Measurements from ENCODE around the gene SLC2A11.
"Not testable (repeated sequence)": the region's sequence is repeated elsewhere in the genome, so short reads cannot be mapped to it uniquely, and the experiment has no call there.

SLC2A11 gene

GRCh38 chr22:23891726-23892125, 34.1 kb downstream of the SLC2A11 start:
- no peak for DNase-seq

GRCh38 chr22:23892130-23892529, 34.5 kb downstream of the SLC2A11 start:
- DNase-seq = no peak

- no peak for DNase-seq
These were observed 35.0 kb downstream of the SLC2A11 start for GRCh38 chr22:23892706-23893105.

- DNase-seq = peak in 1 of 4 experiments; percentile 12
These were observed 35.7 kb downstream of the SLC2A11 start for GRCh38 chr22:23893121-23893944.

- DNase-seq = peak; percentile 96 to 98 (median 97)
These were observed 36.5 kb downstream of the SLC2A11 start, which contains the start of gene MIF for GRCh38 chr22:23893945-23894709. Gene MIF, plus strand, starts transcription at chr22:23894383. Its CDS starts 92 bp downstream, at chr22:23894475.

DNA sequence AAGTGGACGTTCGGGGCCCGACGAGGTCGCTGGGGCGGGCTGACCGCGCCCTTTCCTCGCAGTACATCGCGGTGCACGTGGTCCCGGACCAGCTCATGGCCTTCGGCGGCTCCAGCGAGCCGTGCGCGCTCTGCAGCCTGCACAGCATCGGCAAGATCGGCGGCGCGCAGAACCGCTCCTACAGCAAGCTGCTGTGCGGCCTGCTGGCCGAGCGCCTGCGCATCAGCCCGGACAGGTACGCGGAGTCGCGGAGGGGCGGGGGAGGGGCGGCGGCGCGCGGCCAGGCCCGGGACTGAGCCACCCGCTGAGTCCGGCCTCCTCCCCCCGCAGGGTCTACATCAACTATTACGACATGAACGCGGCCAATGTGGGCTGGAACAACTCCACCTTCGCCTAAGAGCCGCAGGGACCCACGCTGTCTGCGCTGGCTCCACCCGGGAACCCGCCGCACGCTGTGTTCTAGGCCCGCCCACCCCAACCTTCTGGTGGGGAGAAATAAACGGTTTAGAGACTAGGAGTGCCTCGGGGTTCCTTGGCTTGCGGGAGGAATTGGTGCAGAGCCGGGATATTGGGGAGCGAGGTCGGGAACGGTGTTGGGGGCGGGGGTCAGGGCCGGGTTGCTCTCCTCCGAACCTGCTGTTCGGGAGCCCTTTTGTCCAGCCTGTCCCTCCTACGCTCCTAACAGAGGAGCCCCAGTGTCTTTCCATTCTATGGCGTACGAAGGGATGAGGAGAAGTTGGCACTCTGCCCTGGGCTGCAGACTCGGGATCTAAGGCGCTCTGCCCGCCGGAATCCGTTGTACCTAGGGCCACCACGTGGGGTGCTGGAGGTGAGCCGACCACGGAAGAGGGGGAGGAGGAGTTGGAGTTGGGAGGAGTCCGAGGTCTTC, 37.3 kb downstream of the SLC2A11 start:
- peak; percentile 56 to 75 (median 64) for DNase-seq

DNA sequence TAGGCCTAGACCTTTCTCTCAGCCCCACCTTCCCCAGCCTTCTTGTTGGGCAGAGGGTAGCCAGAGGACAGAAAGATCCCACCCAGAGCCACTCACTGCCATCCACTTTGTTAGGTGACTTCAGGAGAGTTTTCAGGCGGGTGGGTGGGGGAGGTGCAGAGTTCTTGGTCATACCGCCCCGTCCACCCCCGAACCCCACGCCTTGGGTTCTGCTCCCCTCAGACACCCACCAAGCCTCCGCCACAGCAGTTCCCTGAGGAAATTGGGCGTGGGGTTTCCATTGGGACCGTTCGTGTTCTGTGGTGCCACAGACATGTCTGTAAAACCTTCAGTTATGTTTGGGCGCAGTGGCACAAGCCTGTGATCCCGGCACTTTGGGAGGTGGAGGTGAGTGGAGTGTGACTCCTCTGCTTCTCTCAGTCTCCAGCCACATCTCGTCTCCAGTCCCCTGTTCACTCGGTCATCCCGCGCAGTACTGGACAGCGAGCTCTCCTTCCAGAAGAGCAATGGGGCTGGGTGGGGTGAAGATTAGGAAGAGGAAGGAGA, 38.0 kb downstream of the SLC2A11 start:
- no peak for DNase-seq

DNA sequence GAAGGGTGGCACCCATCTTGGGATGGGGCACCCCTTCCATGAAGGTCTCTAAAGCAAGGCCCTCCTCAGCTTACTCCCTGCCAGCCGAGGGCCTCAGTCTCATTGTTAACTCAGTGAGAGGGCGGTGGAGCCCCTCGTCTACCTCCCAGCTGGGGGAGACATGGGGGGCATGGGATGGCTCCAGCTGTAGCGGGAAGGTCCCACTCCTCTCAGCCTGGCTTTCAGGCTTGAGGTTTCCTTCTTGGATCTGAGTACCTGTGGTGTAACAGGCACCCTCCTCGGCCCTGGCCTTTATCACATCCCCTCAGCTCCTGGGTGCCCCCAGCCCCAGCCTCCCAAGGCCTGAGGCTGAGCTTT, 38.5 kb downstream of the SLC2A11 start:
- no peak for DNase-seq

DNA sequence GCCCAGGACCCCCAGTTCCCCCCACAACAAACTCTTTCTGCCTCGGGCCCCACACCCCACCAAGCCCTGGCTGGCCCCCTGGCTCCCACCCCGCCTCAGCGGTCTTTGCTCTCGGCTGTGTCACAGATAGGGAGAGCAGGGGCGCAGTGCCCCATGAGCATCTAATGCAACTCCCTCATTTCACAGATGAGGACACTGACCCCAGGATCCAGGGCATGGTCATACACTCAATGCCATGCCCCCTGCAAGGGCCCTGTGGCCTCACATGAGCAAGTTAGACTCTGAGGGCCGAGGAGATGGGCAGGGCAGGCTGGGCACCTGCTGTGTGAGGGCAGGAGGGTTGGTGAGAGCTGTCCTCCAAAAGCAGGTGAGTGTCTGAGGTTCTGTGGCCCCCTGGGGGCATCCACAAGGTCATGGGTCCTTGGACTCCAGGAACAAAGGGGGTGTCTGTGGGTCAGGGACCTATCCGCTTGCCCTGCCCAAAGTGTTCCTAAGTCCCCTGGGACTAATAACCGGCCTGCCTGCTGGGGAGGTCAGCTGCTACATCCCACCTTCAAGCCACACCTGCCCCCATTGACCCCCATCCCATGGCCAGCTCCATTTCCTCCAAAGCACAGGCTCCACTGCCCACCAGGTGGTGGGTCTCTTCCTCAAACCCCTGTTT, 39.0 kb downstream of the SLC2A11 start:
- DNase-seq = no peak

DNA sequence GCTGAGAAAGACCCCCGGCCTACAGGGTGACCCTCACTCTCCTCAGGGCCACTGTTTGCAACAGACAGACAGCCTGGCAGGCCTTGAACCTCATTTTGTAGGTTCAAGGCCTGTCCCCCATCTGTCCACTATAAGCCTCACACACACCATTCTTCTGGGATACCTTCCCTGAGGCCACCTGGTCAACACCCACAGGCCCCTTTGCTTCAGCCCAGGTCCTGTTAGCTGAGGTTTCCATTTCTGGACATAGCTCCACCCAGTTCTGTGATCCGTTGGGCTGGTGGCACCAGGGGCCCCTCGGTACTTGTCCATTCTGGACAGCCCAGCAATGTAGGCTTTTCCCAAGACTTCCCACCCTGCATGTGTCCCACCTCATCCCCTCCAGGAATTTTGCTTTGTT, 39.6 kb downstream of the SLC2A11 start:
- no peak for DNase-seq

GRCh38 chr22:23898006-23898974, 40.6 kb downstream of the SLC2A11 start:
- peak in 1 of 4 experiments; percentile 9 for DNase-seq

GRCh38 chr22:23899042-23899745, 41.5 kb downstream of the SLC2A11 start:
- no peak for DNase-seq

DNA sequence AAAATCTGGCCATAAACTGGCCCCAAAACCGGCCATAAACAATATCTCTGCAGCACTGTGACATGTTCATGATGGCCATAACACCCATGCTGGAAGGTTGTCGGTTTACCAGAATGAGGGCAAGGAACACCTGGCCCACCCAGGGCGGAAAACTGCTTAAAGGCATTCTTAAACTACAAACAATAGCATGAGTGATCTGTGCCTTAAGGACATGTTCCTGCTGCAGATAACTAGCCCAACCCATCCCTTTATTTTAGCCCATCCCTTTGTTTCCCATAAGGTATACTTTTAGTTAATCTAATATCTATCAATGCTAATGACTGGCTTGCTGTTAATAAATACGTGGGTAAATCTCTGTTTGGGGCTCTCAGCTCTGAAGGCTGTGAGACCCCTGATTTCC, 42.6 kb downstream of the SLC2A11 start:
- not testable (repeated sequence) for DNase-seq

GRCh38 chr22:23901600-23901999, 43.9 kb downstream of the SLC2A11 start:
- DNase-seq = no peak

GRCh38 chr22:23903328-23903971, 45.8 kb downstream of the SLC2A11 start:
- DNase-seq = no peak

DNA sequence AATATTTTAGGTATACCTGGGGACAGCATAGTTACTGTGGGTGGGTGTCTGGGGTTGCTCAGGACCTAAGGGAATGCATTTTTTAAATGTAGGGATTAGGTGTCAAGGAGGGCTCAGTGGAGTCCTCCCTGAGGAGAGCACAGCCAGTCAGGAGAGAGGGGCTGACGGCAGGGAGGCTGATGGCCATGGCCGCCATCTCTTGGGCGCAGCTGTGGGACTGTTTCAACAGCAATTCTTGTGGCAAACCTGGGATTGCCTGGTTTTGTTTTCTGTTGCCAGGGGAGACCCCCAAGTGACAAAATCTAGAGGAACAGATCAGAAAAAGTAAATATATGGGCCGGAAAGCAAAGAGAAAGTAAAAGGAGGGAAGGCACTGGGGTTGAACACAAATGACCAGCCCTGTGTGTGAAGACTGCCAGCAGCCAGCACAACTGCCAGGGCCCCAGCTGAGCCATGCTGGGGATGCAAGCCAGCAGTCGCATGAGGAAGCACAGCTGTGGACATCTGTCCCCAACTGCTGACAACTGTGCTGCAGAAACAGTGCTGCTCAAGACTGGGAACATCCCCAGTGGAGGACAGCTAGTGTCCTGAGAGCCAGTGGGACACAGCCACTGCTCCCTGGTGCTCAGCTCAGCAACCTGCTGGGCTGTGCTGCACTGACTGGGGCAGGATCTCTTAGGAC, 47.0 kb downstream of the SLC2A11 start:
- DNase-seq = no peak

GRCh38 chr22:23906641-23907040, 49.0 kb downstream of the SLC2A11 start:
- DNase-seq = no peak

GRCh38 chr22:23907423-23907822, 49.7 kb downstream of the SLC2A11 start:
- not testable (repeated sequence) for DNase-seq

All from suppressor macrophage (primary cell).